Memory B cell (primary cell): Measurements from ENCODE around the gene CHCT1.
"Not testable (repeated sequence)": the region's sequence is repeated elsewhere in the genome, so short reads cannot be mapped to it uniquely, and the experiment has no call there.

Experiments used
- ATAC-seq: fragments of 150-1000 bp; cut with Tn5 transposase; 2 replicates; pipeline ENCODE4 v1.10.0; 2021; ENCODE audit warnings: low read depth, mild to moderate bottlenecking, moderate library complexity
- DNase-seq, 2 donors: peaks; one replicate each; pipeline ENCODE4 v3.0.0; 2022; ENCODE audit warnings: low spot score in 2 of 2
- H3K27ac Mint-ChIP-seq: one replicate; pipeline ENCODE4 v1.8.0; 2022; ENCODE audit warnings: mild to moderate bottlenecking, moderate library complexity, mixed read lengths
- H3K27me3 Mint-ChIP-seq: one replicate; pipeline ENCODE4 v1.8.0; 2022; ENCODE audit warnings: mixed read lengths
- H3K36me3 Mint-ChIP-seq: one replicate; pipeline ENCODE4 v1.8.0; 2022; ENCODE audit warnings: mild to moderate bottlenecking, mixed read lengths
- H3K4me1 Mint-ChIP-seq: one replicate; pipeline ENCODE4 v1.8.0; 2022; ENCODE audit warnings: mixed read lengths
- H3K4me3 Mint-ChIP-seq: one replicate; pipeline ENCODE4 v1.8.0; 2022; ENCODE audit warnings: mild to moderate bottlenecking, moderate library complexity, mixed read lengths
- H3K9me3 Mint-ChIP-seq: one replicate; pipeline ENCODE4 v1.8.0; 2022; ENCODE audit warnings: mixed read lengths

Gene CHCT1

GRCh38 chr17:60416368-60416925 is 5.8 kb upstream of the CHCT1 start:
- Mint-ChIP-seq H3K4me1 (peaks cover 6% of the 10 kb centered on the region), H3K9me3 (no peaks in the 10 kb centered on the region), H3K27ac (no peak overlapping the region), H3K36me3 (no peaks in the 10 kb centered on the region), H3K27me3 (no peaks in the 10 kb centered on the region), H3K4me3 (no peak overlapping the region)
- ATAC-seq = no peak
- DNase-seq = no peak

GRCh38 chr17:60419003-60419402 is 3.3 kb upstream of the CHCT1 start:
- H3K27me3 Mint-ChIP-seq, H3K27ac Mint-ChIP-seq, DNase-seq, H3K4me3 Mint-ChIP-seq, H3K9me3 Mint-ChIP-seq, H3K36me3 Mint-ChIP-seq, ATAC-seq, H3K4me1 Mint-ChIP-seq: not testable (repeated sequence)

- not testable (repeated sequence) for H3K36me3 Mint-ChIP-seq, H3K27me3 Mint-ChIP-seq, ATAC-seq, H3K4me3 Mint-ChIP-seq, H3K27ac Mint-ChIP-seq, H3K9me3 Mint-ChIP-seq, H3K4me1 Mint-ChIP-seq, DNase-seq
These were observed 2.4 kb upstream of the CHCT1 start for GRCh38 chr17:60419875-60420274.

- Mint-ChIP-seq H3K36me3 (no peaks in the 10 kb centered on the region), H3K27ac (peak overlapping the region; percentile 94), H3K9me3 (no peaks in the 10 kb centered on the region), H3K27me3 (no peaks in the 10 kb centered on the region), H3K4me1 (peaks cover 9% of the 10 kb centered on the region), H3K4me3 (peak overlapping the region; percentile 90)
- ATAC-seq (peak; percentile 90), DNase-seq (peak; percentile 77 to 87)
These were observed 772 bp upstream of the CHCT1 start for GRCh38 chr17:60421273-60422161.

GRCh38 chr17:60423865-60424264 is 1.6 kb downstream of the CHCT1 start:
- Mint-ChIP-seq H3K27ac (no peak overlapping the region), H3K9me3 (no peaks in the 10 kb centered on the region), H3K36me3 (no peaks in the 10 kb centered on the region), H3K4me3 (no peak overlapping the region), H3K4me1 (peaks cover 9% of the 10 kb centered on the region), H3K27me3 (no peaks in the 10 kb centered on the region)
- ATAC-seq (no peak), DNase-seq (no peak)

GRCh38 chr17:60425626-60426025 is 3.3 kb downstream of the CHCT1 start:
- H3K9me3 Mint-ChIP-seq = no peaks in the 10 kb centered on the region
- H3K4me3 Mint-ChIP-seq = no peak overlapping the region
- no peaks in the 10 kb centered on the region for H3K27me3 Mint-ChIP-seq
- no peak overlapping the region for H3K27ac Mint-ChIP-seq
- no peak for ATAC-seq
- DNase-seq = no peak
- no peaks in the 10 kb centered on the region for H3K36me3 Mint-ChIP-seq
- H3K4me1 Mint-ChIP-seq = peaks cover 9% of the 10 kb centered on the region

- DNase-seq = no peak
- H3K27ac Mint-ChIP-seq = no peak overlapping the region
- ATAC-seq = no peak
- no peak overlapping the region for H3K4me3 Mint-ChIP-seq
- H3K4me1 Mint-ChIP-seq = peaks cover 3% of the 10 kb centered on the region
- no peaks in the 10 kb centered on the region for H3K9me3 Mint-ChIP-seq
- H3K36me3 Mint-ChIP-seq = no peaks in the 10 kb centered on the region
- H3K27me3 Mint-ChIP-seq = no peaks in the 10 kb centered on the region
These were observed 4.3 kb downstream of the CHCT1 start for GRCh38 chr17:60426596-60426995.

GRCh38 chr17:60428491-60428890 is 6.2 kb downstream of the CHCT1 start:
- not testable (repeated sequence) for H3K36me3 Mint-ChIP-seq, DNase-seq, H3K4me3 Mint-ChIP-seq, H3K4me1 Mint-ChIP-seq, H3K27me3 Mint-ChIP-seq, H3K27ac Mint-ChIP-seq, ATAC-seq, H3K9me3 Mint-ChIP-seq

- not testable (repeated sequence) for DNase-seq, H3K4me1 Mint-ChIP-seq, ATAC-seq, H3K9me3 Mint-ChIP-seq, H3K4me3 Mint-ChIP-seq, H3K36me3 Mint-ChIP-seq, H3K27me3 Mint-ChIP-seq, H3K27ac Mint-ChIP-seq
These were observed 8.3 kb downstream of the CHCT1 start for GRCh38 chr17:60430561-60430960.

GRCh38 chr17:60433021-60433997 is 11.0 kb downstream of the CHCT1 start:
- not testable (repeated sequence) for ATAC-seq, H3K27ac Mint-ChIP-seq, DNase-seq, H3K4me1 Mint-ChIP-seq, H3K36me3 Mint-ChIP-seq, H3K4me3 Mint-ChIP-seq, H3K9me3 Mint-ChIP-seq, H3K27me3 Mint-ChIP-seq

- DNase-seq (peak; percentile 61 to 71), ATAC-seq (peak; percentile 75)
- peaks cover 4% of the 10 kb centered on the region for H3K9me3 Mint-ChIP-seq
- no peak overlapping the region for H3K27ac Mint-ChIP-seq
- peaks cover 2% of the 10 kb centered on the region for H3K27me3 Mint-ChIP-seq
- H3K4me3 Mint-ChIP-seq = no peak overlapping the region
- H3K4me1 Mint-ChIP-seq = peaks cover 5% of the 10 kb centered on the region
- H3K36me3 Mint-ChIP-seq = peaks cover 6% of the 10 kb centered on the region
These were observed 13.2 kb downstream of the CHCT1 start for GRCh38 chr17:60435244-60436167.

GRCh38 chr17:60436676-60437075 is 14.4 kb downstream of the CHCT1 start:
- no peak overlapping the region for H3K27ac Mint-ChIP-seq
- peaks cover 6% of the 10 kb centered on the region for H3K36me3 Mint-ChIP-seq
- H3K9me3 Mint-ChIP-seq = peaks cover 4% of the 10 kb centered on the region
- no peak overlapping the region for H3K4me3 Mint-ChIP-seq
- H3K4me1 Mint-ChIP-seq = peaks cover 5% of the 10 kb centered on the region
- no peak for ATAC-seq
- H3K27me3 Mint-ChIP-seq = peaks cover 2% of the 10 kb centered on the region
- DNase-seq = no peak

- Mint-ChIP-seq H3K27me3 (peaks cover 2% of the 10 kb centered on the region), H3K4me3 (no peak overlapping the region), H3K36me3 (no peaks in the 10 kb centered on the region), H3K27ac (no peak overlapping the region), H3K4me1 (peaks cover 5% of the 10 kb centered on the region), H3K9me3 (no peaks in the 10 kb centered on the region)
- DNase-seq (no peak), ATAC-seq (no peak)
These were observed 17.2 kb downstream of the CHCT1 start for GRCh38 chr17:60439501-60439900.
